OCI-LY7 (cell line): Measurements from ENCODE around the gene PPFIBP1. TPM values are rescaled to one million over a fixed set of nuclear protein-coding genes. Genes with fewer than 3 reads are reported as not detected.

Experiments
- BruUV-seq: library from RNA; stranded (reverse); fragments of 400-500 nt; replicated peaks from 2 replicates; lab custom pipeline; 2021; lab: Mats Ljungman, UMichigan
- CTCF ChIA-PET: fragments of 300-600 bp; sonication (Branson Sonifier 250); formaldehyde crosslinking; loops from one replicate; lab custom pipeline; 2022; ENCODE audit warnings: antibody characterized with exemption; ENCODE audit not compliant: unreplicated experiment; lab: Charles Lee
- POLR2A ChIA-PET: fragments of 300-600 bp; sonication (Branson Sonifier 250); formaldehyde crosslinking; loops from one replicate; lab custom pipeline; 2022; ENCODE audit warnings: antibody characterized with exemption; lab: Charles Lee
- DNase-seq: peaks from one replicate; pipeline ENCODE4 v3.0.0-alpha.2; 2015; ENCODE audit warnings: low spot score
- H2AFZ ChIP-seq: fragments of 200-600 bp; sonication (generic), shearing (Covaris generic); 2 replicates; pipeline ENCODE4 v1.6.1; 2014; ENCODE audit warnings: mild to moderate bottlenecking, antibody characterized with exemption, low read length, moderate library complexity
- H3K27ac ChIP-seq: fragments of 200-600 bp; sonication (generic); 2 replicates; pipeline ENCODE4 v1.5.1; 2014; ENCODE audit warnings: mixed run types, low read depth, mild to moderate bottlenecking, moderate library complexity, low read length, inconsistent platforms; ENCODE audit not compliant: poor library complexity, severe bottlenecking
- H3K36me3 ChIP-seq: fragments of 200-600 bp; sonication (generic); 2 replicates; pipeline ENCODE4 v1.6.1; 2014; ENCODE audit warnings: mild to moderate bottlenecking, antibody characterized with exemption, low read length, moderate library complexity, mixed read lengths; ENCODE audit not compliant: insufficient read depth
- H3K4me1 ChIP-seq: fragments of 200-600 bp; sonication (generic); 2 replicates; pipeline ENCODE4 v1.5.1; 2014; ENCODE audit warnings: mild to moderate bottlenecking, low read length; ENCODE audit not compliant: insufficient read depth, poor library complexity, severe bottlenecking
- H3K4me2 ChIP-seq: fragments of 200-600 bp; sonication (generic); 2 replicates; pipeline ENCODE4 v1.6.1; 2014; ENCODE audit warnings: mild to moderate bottlenecking, low read length
- H3K4me3 ChIP-seq: fragments of 200-600 bp; sonication (generic); 2 replicates; pipeline ENCODE4 v1.5.1; 2014; ENCODE audit warnings: mild to moderate bottlenecking, low read depth, low read length; ENCODE audit not compliant: poor library complexity, severe bottlenecking
- H3K79me2 ChIP-seq: fragments of 200-600 bp; sonication (generic); 2 replicates; pipeline ENCODE4 v1.6.1; 2016; ENCODE audit warnings: low read depth, mild to moderate bottlenecking, low read length, moderate library complexity, mixed read lengths; ENCODE audit not compliant: insufficient read depth
- H3K9me2 ChIP-seq: fragments of 200-600 bp; sonication (generic); 2 replicates; pipeline ENCODE4 v1.6.1; 2016; ENCODE audit warnings: mild to moderate bottlenecking, low read length, mixed read lengths; ENCODE audit not compliant: insufficient read depth
- H3K9me3 ChIP-seq: fragments of 200-600 bp; sonication (generic); 2 replicates; pipeline ENCODE4 v1.6.1; 2014; ENCODE audit warnings: mild to moderate bottlenecking, mixed run types, low read length, mixed read lengths
- H4K20me1 ChIP-seq: fragments of 200-600 bp; sonication (generic); 2 replicates; pipeline ENCODE4 v1.6.1; 2014; ENCODE audit warnings: mild to moderate bottlenecking, antibody characterized with exemption, low read length, moderate library complexity, mixed read lengths; ENCODE audit not compliant: insufficient read depth
- EZH2phosphoT487 ChIP-seq: fragments of 200-600 bp; sonication (generic); IDR thresholded peaks from 2 replicates; pipeline ENCODE4 v1.6.1; 2018; ENCODE audit warnings: low read depth, borderline replicate concordance, mild to moderate bottlenecking, mixed run types, antibody characterized with exemption, low read length, moderate library complexity, mixed read lengths
- intact Hi-C: fragments of 100-400 bp; cut with micrococcal nuclease; formaldehyde crosslinking; loops from one replicate; pipeline ENCODE4 v1.10.0; 2022; ENCODE audit not compliant: unreplicated experiment
- total RNA-seq, 2 experiments: library from RNA; depleted of rRNA in 1 of 2; stranded (reverse); fragments of >200 nt in 1 of 2; shearing (Covaris generic) in 1 of 2; gene quantifications; 2 replicates each; pipeline ENCODE4 v1.2.3, GENCODE V29; 2014 to 2022
- TF ChIP-seq, protein P1 (sequence below): fragments of 200-600 bp; sonication (generic); conservative IDR thresholded peaks from 2 replicates; pipeline ENCODE4 v1.5.1; 2014; ENCODE audit warnings: mild to moderate bottlenecking, antibody characterized with exemption, low read length, moderate library complexity, mixed read lengths

Gene PPFIBP1
- total RNA-seq, 2 experiments from 2014 or later: 7.3 to 14.6 TPM

DNA sequence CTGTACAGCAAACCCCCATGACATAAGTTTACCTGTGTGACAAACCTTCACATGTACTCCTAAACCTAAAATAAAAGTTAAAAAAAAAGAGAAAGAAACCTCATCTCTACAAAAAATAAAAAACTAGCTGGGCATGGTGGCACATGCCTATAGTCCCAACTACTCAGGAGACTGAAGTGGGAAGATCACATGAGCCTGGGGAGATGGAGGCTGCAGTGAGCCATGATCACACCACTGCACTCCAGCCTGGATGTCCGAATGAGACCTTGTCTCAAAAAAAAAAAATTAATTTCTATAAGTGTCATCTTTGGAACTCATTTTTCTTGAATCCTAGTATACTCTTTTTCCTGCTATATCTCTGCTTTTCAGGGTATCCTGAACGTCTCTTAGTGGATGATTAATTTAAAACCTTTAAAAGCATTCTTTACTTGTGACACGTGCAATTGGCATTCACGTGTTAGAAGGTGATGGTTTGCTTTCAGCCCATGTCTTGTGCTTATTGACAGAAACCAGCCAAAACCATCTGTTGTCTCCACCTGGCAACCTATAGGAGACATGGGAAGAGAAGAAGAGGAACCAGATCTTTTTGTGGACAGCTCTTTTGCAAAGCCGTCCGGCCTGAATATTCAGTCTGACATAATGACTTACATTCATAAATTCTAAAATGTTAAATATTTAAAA lies 30.6 kb upstream of the PPFIBP1 start:
- intact Hi-C loops: no loop called here
- H3K79me2 ChIP-seq: no peaks in the 10 kb centered on the region
- CTCF ChIA-PET: no interaction called here
- no TSS peak for BruUV-seq
- no peaks in the 10 kb centered on the region for H3K9me3 ChIP-seq
- no peak overlapping the region for H3K4me2 ChIP-seq
- H3K9me2 ChIP-seq: no peaks in the 10 kb centered on the region
- no peaks in the 10 kb centered on the region for H3K36me3 ChIP-seq
- H3K27ac ChIP-seq: no peak overlapping the region
- TF ChIP-seq, protein P1, sequence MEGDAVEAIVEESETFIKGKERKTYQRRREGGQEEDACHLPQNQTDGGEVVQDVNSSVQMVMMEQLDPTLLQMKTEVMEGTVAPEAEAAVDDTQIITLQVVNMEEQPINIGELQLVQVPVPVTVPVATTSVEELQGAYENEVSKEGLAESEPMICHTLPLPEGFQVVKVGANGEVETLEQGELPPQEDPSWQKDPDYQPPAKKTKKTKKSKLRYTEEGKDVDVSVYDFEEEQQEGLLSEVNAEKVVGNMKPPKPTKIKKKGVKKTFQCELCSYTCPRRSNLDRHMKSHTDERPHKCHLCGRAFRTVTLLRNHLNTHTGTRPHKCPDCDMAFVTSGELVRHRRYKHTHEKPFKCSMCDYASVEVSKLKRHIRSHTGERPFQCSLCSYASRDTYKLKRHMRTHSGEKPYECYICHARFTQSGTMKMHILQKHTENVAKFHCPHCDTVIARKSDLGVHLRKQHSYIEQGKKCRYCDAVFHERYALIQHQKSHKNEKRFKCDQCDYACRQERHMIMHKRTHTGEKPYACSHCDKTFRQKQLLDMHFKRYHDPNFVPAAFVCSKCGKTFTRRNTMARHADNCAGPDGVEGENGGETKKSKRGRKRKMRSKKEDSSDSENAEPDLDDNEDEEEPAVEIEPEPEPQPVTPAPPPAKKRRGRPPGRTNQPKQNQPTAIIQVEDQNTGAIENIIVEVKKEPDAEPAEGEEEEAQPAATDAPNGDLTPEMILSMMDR: no peak
- no peak for TF ChIP-seq EZH2phosphoT487
- no peaks in the 10 kb centered on the region for H3K4me1 ChIP-seq
- H2AFZ ChIP-seq: no peak overlapping the region
- H4K20me1 ChIP-seq: no peaks in the 10 kb centered on the region
- no peak for DNase-seq
- POLR2A ChIA-PET: no interaction called here
- no peak overlapping the region for H3K4me3 ChIP-seq

DNA sequence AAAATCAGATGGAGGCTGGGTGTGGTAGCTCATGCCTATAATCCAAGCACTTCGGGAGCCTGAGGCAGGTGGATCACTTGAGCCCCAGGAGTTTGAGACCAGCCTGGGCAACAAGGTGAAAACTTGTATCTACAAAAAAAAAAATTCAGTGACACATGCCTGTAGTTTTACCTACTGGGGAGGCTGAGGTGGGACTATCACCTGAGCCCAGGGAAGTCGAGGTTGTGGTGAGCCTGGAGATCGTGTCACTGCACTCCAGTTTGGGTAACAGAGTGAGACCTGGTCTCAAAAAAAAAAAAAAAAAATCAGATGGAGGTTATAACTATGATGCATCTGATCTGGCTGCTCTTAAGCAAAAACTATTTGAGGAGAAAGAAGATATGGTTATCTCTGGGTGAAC lies 26.6 kb upstream of the PPFIBP1 start:
- H3K4me2 ChIP-seq: no peak overlapping the region
- BruUV-seq: no TSS peak
- no peaks in the 10 kb centered on the region for H3K36me3 ChIP-seq
- intact Hi-C loops: no loop called here
- H4K20me1 ChIP-seq: no peaks in the 10 kb centered on the region
- no peaks in the 10 kb centered on the region for H3K9me3 ChIP-seq
- no peak overlapping the region for H3K4me3 ChIP-seq
- no peaks in the 10 kb centered on the region for H3K4me1 ChIP-seq
- no peak for DNase-seq
- ChIA-PET POLR2A (interaction anchor here (0.7 kb wide), 1 partner anchor 866 kb away, joined by 3 read pairs; no protein-coding TSS in a partner anchor), CTCF (no interaction called here)
- no peak overlapping the region for H3K27ac ChIP-seq
- H3K9me2 ChIP-seq: no peaks in the 10 kb centered on the region
- TF ChIP-seq, protein P1: no peak
- no peak for TF ChIP-seq EZH2phosphoT487
- no peaks in the 10 kb centered on the region for H3K79me2 ChIP-seq
- H2AFZ ChIP-seq: no peak overlapping the region

DNA sequence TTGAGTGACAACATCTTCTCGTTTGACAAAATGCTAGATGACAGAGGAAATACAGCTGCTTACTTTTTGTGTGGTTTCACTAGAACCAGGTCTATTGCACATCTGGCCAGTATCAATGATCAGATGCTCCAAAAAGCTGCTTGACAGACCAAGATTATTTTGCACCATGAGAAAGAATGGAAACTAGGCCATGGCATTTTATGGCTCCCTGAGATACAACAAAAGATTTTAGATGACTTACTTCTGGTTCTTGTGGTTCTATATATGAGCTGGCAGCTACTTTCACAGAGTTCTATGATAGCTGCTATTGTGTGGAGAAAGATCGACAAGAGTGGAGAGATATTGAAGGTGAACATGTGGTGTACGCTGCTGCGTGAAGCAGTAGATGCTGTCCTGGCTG lies 25.9 kb upstream of the PPFIBP1 start:
- ChIA-PET POLR2A (no interaction called here), CTCF (no interaction called here)
- Histone ChIP-seq H3K4me1 (no peaks in the 10 kb centered on the region), H3K79me2 (no peaks in the 10 kb centered on the region), H3K4me3 (no peak overlapping the region), H3K9me3 (no peaks in the 10 kb centered on the region), H2AFZ (no peak overlapping the region), H3K4me2 (no peak overlapping the region), H3K27ac (no peak overlapping the region), H3K9me2 (no peaks in the 10 kb centered on the region), H4K20me1 (no peaks in the 10 kb centered on the region), H3K36me3 (no peaks in the 10 kb centered on the region)
- BruUV-seq: no TSS peak
- intact Hi-C loops: no loop called here
- no peak for DNase-seq
- TF ChIP-seq EZH2phosphoT487: no peak
- TF ChIP-seq, protein P1: no peak
